GM12875 (cell line): ENCODE data around the gene ITPRIP.

ENCODE experiments used
- H3K4me3 ChIP-seq: one replicate; pipeline ENCODE4 v1.5.1; 2011; ENCODE audit warnings: low read depth, low read length, control low read depth
- CTCF ChIP-seq: IDR thresholded peaks from 2 replicates; pipeline ENCODE4 v1.5.1; 2011; ENCODE audit warnings: low read depth, mild to moderate bottlenecking, control low read depth, inconsistent platforms, low read length, moderate library complexity, borderline replicate concordance; ENCODE audit not compliant: insufficient read depth

The ITPRIP gene

GRCh38 chr10:104293781-104294321 lies 44.4 kb downstream of the ITPRIP start:
- no peak for TF ChIP-seq CTCF
- H3K4me3 ChIP-seq = no peak overlapping the region

- TF ChIP-seq CTCF = no peak
- H3K4me3 ChIP-seq = no peak overlapping the region
Measured at GRCh38 chr10:104293011-104293410, 45.3 kb downstream of the ITPRIP start.

GRCh38 chr10:104291439-104291951 lies 46.8 kb downstream of the ITPRIP start:
- peak; percentile 100 for TF ChIP-seq CTCF
- no peak overlapping the region for H3K4me3 ChIP-seq

GRCh38 chr10:104288355-104288754 lies 49.9 kb downstream of the ITPRIP start:
- TF ChIP-seq CTCF = no peak
- H3K4me3 ChIP-seq = no peak overlapping the region

GRCh38 chr10:104286939-104287338 lies 51.3 kb downstream of the ITPRIP start:
- no peak for TF ChIP-seq CTCF
- H3K4me3 ChIP-seq = no peak overlapping the region

- H3K4me3 ChIP-seq = no peak overlapping the region
- TF ChIP-seq CTCF = no peak
Measured at GRCh38 chr10:104284846-104285245, 53.4 kb downstream of the ITPRIP start.

- no peak for TF ChIP-seq CTCF
- H3K4me3 ChIP-seq = no peak overlapping the region
Measured at GRCh38 chr10:104281694-104282093, 56.6 kb downstream of the ITPRIP start.
